GM10266 (cell line): ENCODE results near the gene CACNA1C.

ENCODE experiments used
- DNase-seq: peaks from one replicate; pipeline ENCODE4 v3.0.0; 2012; ENCODE audit errors: extremely low spot score
- TF ChIP-seq, protein P1 (sequence below): IDR thresholded peaks from 2 replicates; pipeline ENCODE4 v1.5.1; 2012; ENCODE audit warnings: mild to moderate bottlenecking, low read depth; ENCODE audit not compliant: control insufficient read depth, insufficient read depth; ENCODE audit errors: missing control alignments

CACNA1C gene

DNA sequence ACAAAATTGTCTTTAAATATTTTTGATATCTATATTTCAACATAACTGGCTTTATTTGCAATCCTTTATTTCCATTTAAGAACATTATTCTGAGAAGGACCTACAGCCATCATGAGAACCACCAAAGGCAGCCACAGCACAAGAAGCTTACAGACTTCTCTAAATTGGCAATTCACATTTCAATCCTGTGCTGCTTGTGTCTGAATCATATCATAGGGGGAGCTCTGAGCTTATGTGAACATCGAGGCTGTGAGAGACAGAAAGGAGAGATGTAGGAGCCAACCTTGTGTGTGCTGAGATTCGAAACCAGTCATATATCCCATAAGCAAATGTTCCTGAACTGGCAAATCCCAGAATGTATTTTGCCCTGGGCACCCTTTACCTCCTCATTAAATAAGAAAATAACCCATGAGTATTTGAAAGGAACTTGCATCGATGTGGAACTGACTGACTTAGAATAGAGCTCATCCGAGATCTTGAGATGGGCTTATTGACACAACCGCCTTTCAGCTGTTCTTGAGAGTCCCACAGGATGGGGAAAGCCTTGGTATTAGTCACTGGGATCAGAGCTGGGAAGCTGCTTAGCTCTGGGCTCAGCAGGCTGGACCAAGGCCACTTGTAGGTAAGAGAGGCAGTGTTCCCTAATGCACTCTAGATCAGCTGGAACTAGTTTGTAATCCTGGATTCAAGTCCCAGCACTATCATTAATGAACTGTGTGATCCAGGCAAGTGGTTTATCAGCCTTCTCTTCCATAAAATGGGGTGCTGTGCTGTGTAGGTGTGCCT, 329.8 kb downstream of the CACNA1C start:
- TF ChIP-seq, protein P1, sequence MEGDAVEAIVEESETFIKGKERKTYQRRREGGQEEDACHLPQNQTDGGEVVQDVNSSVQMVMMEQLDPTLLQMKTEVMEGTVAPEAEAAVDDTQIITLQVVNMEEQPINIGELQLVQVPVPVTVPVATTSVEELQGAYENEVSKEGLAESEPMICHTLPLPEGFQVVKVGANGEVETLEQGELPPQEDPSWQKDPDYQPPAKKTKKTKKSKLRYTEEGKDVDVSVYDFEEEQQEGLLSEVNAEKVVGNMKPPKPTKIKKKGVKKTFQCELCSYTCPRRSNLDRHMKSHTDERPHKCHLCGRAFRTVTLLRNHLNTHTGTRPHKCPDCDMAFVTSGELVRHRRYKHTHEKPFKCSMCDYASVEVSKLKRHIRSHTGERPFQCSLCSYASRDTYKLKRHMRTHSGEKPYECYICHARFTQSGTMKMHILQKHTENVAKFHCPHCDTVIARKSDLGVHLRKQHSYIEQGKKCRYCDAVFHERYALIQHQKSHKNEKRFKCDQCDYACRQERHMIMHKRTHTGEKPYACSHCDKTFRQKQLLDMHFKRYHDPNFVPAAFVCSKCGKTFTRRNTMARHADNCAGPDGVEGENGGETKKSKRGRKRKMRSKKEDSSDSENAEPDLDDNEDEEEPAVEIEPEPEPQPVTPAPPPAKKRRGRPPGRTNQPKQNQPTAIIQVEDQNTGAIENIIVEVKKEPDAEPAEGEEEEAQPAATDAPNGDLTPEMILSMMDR = peak; percentile 13
- DNase-seq = no peak

DNA sequence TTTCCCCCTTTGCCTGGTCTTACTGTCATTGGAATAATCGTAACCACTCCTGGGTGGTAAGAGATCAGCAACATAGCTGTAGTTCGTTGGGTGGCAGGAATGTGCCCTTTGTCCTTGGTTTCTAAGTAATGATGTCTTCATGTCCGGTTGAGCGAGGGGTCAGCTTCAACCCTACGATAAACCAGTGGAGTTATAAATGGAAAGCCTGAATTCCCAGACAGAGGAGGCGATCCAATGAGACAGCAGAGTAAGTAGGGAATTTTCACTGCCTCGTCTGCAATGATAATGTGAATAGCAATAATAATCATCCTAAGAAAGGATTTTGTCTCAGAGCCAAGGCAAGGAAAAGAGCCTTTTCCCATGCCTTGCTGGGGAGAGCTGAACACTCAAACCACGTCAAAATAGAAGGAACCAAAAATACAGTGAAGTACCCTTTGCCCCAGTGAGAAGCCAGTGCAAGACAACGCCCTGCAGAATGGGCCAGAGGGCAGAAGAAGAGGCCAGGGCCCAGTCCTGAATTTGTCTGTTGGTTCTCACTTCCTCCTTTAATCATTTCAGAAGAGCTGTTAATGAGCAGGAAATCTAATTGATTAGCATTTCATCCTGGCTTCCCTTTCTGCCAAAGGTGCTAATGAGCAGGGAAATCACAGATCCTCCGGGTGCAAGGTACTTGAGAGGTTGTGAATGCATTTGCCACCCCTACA, 330.7 kb downstream of the CACNA1C start:
- TF ChIP-seq, protein P1 = no peak
- no peak for DNase-seq

GRCh38 chr12:2384029-2384386, 331.2 kb downstream of the CACNA1C start:
- TF ChIP-seq, protein P1 = no peak

DNA sequence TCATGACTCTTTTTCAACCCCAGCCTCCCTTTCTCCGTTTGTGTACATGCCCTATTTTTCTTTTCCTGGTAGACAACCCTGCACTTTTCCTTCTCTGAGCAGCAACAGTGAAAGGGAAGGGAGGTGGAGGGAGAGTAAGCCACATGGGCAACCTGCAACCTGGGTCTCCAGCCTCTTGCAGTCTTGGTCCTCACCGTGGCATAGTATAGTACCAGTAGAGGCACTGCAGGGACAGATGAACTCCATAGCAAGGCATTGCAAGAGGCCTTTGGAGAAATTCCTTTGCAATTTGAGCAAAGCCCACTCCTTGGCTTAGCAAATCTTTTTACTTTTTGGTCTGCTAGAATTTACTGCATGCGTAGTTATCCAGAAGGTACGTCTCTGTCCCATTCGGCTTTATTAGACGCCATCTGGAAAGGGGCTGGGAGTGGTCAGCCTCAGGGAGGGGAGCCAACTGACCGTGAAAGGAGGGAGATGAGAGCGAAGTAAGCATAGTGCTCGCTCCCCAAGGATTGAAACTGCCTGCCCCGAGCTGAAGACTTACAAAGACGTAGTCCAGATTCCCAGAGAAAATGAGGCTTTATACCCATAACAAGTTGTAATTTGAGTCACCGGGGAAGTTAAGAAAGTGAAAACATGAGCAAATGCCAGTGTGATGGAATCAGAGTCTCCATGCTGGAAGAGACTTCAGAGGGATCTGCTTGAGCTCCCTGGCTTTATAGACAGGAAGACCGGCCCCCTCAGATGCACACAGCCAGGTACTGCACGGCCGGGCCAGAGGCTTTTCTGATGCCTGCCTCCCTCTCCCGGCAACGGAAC, 332.0 kb downstream of the CACNA1C start:
- no peak for DNase-seq
- TF ChIP-seq, protein P1 = no peak

More at GRCh38 chr12:2384029-2384386, 331.2 kb downstream of the CACNA1C start:
- no peak for DNase-seq

DNA sequence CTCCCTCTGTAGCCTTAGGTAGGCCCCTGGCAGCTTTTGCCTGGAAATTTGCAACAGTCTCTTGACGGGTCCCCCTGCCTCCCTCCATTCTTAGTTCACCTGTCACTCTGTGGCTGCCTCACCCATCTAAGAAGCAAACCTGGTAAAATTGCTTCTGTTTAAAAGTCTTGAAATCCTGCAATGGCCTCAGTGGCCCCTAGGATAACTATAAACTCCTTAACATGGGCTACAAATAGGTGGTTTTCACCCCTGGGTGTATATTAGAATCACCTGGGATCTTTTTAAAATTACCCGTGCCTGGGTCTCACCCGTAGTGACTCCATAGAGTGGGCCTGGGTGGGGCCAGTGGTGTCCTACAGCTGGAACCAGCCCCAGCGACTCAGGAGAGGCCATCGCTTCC, 332.7 kb downstream of the CACNA1C start:
- TF ChIP-seq, protein P1 = no peak
- no peak for DNase-seq

GRCh38 chr12:2386566-2386965, 333.8 kb downstream of the CACNA1C start:
- no peak for DNase-seq
- TF ChIP-seq, protein P1 = no peak
